Smooth muscle cell of the brain vasculature (primary cell): ENCODE results near the gene TNFSF10.
"Not testable (repeated sequence)": the region's sequence is repeated elsewhere in the genome, so short reads cannot be mapped to it uniquely, and the experiment has no call there.

Experiments
- DNase-seq: peaks from one replicate; pipeline ENCODE4 v3.0.0-alpha.2; 2012; ENCODE audit warnings: low read depth, low spot score

TNFSF10 gene

DNA sequence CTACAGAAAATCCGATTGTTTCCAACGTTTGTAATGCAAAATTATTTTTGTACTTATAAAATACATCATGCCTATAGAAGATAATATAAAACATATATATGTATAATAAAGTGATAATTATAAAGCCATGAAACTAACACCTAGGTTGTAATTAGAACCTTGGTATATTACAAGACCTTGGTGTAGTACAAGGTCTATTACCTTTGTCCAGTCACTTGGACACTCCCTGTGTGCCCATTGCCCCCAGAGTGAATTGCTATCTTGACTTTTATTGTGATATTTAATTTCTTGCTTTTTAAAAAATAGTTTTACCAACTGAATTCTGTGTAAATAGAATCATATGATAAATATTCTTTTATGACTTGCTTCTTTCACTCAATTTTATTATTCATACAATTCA lies 20.7 kb upstream of the TNFSF10 start:
- no peak for DNase-seq

DNA sequence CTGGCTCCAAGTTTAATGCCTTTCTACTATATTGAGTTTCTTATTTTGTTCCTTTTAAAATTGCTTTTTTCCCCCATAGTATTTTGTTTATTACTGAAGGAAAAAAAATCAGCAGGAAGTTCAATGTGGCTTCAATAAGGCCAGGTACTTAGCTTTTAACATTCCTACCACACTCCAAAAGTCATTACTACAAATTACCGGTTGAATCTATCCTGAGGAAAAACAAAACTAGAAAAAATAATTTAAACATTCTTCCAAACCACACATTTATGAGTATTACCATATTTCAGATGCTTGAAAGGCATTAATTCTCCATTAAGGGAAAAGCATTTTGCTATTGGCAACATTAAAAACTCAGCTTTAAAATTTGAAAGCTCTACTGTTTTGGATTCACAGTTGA lies 20.2 kb upstream of the TNFSF10 start:
- no peak for DNase-seq

DNA sequence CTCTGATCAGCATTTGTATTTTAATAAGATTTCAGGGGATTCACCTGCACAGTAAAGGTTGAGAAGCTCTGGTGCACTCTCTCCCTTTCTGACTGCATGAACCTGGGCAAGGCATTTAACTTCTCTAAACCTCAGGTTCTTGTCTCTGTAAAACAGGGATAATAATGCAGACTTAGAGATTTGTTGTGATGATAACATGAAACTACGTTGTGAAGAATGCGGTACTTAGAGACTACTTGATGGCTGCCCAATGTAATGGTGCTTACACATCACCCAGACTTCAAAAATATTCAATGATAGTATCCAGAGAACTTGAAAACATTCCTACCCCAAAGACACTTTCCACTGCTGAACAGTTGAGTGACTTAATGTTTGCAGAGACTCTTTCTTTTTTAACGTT lies 19.8 kb upstream of the TNFSF10 start:
- DNase-seq: no peak

DNA sequence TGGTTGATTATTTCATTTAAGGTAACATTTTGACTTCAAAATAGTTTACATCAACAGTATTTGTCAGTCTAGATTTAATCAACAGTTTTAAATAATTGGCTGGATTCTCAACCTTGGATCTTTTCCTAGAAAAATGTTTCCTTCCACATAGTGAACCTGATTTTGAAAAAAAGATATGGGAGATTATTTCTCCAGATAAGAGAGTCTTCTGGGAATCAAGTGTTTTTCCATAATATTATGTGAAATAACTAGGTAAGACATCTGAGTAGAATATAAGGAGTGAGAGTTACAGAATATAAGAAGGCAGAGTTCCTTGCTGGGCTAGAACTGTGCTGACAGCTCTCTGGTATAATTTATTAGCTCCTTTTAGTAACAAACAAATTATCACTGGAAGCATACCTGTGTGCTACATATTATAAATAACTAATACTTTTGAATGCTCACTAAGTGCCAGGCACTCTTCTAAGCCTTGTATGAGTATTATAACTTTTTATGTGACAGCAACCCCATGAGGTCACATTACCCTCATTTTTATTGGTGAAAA lies 18.8 kb upstream of the TNFSF10 start:
- DNase-seq: no peak

DNA sequence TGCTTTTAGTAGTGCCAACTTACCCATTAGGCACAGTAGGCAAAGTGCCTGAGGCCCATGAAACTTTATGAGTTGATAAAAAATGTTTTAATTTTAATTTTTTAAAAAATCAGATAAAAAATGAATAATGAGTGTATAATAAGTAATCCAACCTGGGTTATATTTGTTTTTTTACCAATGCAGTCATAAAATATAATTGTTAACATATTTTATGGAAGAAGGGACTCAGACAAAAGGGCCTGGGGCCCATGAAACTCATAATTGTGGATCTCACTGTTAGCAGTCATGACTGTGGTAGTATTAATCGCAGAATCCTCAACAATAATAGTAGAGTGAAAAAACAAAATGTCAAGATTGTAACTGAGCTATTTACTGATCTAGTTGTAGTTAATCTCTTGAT lies 16.8 kb upstream of the TNFSF10 start:
- no peak for DNase-seq

DNA sequence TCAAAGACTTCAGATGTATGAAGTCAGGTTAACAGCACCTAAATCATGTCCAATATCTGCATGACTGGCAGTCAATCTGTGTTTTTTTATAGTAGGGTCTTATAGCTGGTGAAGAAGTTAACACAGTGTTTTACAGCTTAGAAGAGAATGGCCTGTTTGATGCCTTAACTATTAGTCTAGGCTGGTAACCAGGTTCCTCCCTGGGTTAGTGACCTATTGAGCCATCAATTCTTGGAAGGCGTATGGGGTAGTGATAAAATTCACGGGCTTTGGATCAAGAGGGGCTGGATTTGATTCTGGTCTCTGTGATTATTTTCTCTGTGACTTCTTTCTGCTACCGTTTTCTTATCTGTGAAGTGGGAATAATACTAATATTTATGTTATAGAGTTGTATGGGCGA lies 16.0 kb upstream of the TNFSF10 start:
- no peak for DNase-seq

DNA sequence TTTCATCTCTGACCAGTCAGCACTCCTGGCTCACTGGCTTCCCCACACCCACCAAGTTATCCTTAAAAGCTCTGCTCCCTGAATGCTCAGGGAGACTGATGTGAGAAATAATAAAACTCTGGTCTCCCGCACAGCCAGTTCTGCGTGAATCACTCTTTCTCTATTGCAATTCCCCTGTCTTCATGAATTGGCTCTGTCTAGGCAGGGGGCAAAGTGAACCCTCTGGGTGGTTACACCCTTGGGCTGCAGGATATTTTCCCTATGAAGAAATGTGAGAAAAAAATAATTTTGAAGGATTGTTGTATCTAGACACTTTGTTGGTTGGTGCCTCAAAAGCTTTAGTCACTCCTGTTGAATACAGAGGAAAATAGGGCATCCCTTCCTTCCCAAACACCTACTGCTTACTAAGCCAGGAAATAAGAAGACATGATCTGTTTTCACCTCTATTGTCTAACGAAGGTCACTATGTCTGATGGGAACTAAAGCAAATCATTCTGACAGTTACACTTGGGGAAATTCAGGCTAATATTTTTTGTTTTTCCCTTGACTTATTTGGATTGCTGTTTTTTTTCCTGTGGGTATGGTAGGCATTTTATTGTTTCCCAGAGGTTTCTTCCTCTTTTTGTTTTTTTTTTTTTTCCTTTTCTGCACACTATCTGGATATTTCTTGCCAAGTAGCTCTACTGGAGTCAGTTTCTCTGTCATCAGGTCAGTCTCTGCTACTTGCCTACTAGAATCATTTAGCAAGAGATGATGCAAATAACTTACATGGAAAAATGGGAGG lies 15.3 kb upstream of the TNFSF10 start:
- DNase-seq: no peak

DNA sequence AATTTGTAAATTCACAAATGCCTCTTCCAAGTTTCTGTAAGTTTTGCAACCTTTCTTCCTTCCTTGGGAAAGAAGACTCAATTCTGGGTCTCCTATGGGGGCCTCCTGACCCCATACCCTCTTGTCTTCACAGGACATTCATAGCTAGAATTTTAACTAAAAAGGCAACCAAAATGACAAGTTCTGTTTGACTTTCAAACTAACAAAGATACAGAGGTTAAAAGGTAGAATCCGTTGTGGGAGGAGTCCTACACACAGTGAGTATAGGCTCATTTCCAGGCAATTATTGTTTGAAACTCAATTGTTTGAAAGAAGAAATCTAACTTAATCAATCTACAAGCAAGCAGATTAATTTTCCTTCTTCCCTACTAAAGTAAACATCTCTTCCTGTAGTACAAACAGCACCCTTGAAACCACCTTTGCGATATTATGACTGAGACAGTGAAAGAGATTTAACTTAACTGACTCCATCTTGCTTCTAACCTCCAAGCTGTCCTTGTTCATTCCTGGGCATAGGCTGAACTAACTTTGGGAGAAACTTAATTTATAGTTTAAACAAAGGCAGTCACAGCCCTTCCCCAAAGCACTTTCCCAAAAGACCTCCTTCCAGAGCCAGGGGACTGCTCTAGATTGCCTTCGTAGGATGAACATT lies 14.4 kb upstream of the TNFSF10 start:
- DNase-seq: no peak

DNA sequence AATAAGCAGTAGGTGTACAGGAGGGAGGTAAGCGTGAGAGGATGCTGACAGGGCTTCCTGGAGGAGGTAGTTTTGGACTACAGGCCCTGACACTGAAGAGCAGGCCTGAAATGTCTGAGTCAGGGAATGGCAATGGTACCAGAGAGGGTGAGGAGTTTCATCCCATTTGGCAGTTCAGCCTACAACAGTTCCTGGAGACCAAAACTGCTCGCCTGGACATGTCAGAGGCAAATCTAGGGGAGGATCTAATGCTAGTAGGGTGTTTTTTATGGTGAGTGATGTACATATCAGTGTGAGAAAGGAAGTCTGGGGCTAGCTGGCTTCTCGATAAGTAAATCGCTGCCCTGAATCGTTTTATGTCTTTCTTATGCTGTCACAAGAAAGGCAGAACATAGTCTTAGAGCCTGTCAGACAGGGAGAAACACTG lies 13.8 kb upstream of the TNFSF10 start:
- DNase-seq: no peak

DNA sequence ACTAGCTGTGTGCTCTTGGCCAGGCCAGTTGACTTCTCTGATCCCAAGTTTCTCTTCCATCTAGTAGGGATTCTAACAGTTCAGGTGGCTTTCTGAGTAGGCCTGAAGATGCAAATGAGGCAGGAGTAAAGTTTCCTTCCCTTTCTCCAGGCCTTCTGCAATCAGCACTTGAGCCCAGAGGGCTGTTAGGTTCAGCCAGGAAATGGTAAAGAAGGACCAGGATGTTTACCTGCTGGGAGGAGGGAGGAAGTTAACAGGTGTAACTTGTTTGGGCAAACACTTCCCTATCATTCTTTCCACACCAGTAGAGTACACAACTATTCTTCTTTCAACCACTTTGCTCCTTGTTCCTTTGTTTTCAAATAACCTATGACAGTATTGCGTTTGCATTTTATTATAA lies 13.3 kb upstream of the TNFSF10 start:
- DNase-seq: no peak

DNA sequence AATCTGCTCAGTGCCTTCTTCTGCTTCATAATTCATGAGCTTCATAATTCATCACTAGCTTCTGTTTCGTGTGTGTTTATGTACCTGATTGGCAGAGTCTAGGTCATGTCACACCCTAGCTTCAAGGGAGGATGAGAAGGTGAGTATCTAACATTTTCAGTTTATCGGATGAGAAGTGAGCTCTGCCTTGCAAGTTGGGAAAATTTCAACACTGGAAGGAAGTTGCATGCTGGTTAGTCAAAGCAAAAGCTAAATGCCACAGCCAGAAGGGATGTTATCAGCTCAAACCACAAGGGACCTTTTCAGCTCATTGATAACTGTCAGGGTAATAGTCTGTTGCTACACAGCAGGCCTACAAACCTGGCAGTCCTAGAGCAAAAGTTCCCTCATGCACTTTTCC lies 7.3 kb upstream of the TNFSF10 start:
- no peak for DNase-seq

DNA sequence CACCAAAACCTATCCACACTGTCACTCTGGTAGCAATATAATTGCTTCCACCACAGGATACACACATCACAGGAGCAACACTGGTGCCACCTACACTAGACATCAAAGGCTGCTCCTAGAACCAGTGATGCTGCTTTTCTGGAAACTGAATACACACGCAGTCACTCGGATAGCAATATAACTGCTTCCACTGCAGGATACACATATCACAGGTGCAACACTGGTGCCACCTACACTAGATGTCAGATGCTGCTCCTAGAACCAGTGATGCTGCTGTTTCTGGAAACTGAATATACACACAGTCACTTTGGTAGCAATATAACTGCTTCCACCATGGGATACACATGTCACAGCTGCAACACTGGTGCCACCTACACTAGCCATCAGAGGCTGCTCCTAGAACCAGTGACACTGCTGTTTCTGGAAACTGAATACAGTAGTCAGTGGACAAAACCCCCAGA lies 6.9 kb upstream of the TNFSF10 start:
- no peak for DNase-seq

DNA sequence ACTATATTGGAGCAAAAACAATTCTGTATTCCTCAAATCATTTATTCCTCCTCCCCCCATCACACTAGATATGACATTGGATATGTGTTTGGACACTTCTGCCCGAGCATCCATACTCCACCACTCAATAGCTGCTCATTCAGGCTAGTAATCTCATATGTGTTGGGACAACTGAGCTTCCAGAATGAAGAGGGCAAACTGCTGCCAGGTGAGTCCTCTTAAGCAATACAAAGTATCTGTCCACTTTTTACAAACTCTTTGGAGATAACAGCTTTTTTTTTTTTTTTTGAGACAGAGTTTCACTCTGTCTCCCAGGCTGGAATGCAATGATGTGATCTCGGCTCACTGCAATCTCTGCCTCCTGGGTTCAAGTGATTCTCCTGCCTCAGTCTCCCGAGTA lies 5.4 kb upstream of the TNFSF10 start:
- no peak for DNase-seq

DNA sequence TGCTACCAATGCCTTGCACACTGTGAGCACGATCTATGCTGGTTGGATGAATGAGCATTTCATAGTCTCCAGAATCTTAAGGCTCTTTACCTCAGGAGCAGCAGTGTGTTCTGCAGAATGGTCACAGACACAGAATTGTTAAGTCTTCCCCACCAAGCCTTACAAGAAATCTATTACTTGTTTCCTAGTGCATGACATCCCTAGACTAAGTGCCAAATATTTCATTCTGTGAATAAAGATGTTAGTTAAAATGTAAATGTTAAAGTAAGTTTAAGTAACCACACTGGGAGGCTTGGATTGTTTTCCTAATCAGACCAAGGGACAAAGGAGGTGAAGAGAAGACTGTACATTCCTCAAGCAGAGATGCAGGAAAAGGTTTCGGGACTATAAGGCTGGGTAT lies 4.1 kb upstream of the TNFSF10 start:
- no peak for DNase-seq

DNA sequence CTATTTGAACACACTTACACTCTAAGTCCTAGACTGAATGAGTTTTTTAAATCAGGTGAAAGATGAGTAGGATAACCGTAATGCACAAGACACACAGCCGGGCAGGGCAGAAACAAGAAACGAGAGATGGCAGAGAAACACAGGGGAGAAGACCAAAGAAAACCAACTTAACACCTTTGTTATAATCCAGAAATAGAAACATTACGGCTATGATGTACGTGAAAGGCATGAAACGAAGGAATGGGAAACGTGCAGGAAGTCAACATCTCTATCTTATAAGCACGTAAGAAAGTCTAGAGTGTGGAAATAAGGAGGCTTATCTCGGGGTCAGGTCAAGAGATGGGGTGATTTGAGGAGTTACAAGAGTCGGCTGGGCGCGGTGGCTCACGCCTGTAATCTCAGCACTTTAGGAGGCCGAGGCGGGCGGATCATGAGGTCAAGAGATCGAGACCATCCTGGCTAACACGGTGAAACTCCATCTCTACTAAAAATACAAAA lies 1.9 kb upstream of the TNFSF10 start:
- DNase-seq: no peak

DNA sequence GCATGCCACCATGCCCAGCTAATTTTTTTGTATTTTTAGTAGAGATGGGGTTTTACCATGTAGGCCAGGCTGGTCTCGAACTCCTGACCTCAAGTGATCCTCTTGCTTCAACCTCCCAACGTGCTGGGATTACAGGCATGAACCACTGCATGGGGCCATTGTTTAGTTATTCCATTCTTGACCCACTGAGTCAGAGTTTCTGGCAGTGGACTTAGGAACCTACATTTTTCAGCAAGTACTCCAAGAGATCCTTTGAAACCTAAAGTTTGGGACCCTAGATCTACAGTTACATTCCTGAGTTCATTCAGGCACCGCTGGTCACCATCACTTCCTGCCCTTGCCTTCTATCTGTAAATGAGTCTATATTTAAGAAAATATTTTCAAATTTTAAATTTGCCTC lies 1.4 kb upstream of the TNFSF10 start:
- DNase-seq: no peak

DNA sequence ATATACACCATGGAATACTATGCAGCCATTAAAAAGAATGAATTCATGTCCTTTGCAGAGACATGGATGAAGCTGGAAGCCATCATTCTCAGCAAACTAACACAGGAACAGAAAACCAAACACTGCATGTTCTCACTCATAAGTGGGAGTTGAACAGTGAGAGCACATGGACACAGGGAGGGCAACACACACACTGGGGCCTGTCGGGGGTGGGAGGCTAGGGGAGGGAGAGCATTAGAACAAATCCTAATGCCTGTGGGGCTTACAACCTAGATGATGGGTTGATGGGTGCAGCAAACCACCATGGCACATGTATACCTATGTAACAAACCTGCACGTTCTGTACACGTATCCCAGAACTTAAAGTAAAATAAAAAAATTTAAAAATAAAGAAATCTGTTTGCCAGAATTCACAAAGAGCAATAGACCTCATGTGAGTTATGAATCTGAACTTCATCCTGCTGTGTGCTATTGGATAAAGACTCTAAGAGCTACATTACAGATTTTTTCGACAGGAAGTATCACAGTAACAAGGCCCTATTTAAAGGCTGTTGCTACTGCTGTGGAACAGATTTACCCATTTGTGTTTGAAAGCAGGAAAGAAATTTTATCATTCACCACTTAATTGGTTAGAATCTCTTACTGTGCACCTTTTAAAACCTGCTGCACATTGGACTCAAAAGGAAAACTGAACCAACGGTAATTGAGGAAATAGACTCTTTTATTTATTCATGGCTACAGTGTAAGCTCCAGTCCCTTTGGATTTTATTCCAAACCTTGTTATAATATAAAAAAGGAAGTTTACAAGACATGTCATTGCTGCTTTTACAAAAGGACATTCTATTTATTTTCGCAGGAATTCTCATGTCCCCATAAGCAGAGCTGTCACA lies 1.1 kb downstream of the TNFSF10 start:
- not testable (repeated sequence) for DNase-seq

DNA sequence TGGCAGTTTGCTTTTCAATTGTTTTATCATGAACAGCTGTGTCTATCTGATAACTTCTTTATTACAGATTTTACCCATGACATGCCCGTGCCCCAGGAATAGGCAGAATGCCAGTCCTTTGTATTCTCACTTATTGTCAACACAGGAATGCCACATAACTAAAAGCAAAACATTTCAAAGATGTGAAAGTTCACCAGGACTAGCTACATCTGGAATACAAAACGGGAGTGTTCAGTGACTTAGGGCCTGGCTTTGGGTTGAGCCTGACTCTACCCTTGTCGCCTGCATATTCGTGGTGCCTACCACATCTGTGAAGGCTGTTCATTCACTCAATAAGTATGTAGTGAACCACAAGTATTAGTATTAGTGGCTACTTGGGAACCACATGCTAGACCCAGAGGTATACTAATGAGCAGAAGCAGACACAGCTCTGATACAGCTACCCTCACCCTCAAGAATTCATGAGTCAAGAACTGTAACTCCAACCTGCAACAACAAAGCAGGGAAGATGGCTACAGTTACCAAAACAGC lies 2.9 kb downstream of the TNFSF10 start:
- no peak for DNase-seq

DNA sequence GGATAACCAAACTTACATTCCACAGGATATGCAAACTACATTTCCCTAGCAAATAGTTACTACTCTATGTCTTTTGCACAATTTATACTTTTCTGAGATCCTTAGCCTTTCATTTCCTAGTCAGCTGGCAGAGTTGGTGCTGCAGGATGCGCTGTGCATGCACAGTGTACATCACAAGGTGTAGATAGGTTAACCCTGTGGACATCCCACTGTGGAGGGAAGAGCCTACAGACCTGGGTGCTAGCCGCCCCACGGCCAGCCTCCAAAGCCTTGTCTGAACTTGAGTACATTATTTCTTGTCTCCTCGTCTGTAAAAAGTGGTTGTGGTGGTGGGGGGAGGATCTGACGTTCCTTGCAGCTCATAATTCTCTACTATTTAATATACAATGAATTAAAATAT lies 3.5 kb downstream of the TNFSF10 start:
- no peak for DNase-seq

DNA sequence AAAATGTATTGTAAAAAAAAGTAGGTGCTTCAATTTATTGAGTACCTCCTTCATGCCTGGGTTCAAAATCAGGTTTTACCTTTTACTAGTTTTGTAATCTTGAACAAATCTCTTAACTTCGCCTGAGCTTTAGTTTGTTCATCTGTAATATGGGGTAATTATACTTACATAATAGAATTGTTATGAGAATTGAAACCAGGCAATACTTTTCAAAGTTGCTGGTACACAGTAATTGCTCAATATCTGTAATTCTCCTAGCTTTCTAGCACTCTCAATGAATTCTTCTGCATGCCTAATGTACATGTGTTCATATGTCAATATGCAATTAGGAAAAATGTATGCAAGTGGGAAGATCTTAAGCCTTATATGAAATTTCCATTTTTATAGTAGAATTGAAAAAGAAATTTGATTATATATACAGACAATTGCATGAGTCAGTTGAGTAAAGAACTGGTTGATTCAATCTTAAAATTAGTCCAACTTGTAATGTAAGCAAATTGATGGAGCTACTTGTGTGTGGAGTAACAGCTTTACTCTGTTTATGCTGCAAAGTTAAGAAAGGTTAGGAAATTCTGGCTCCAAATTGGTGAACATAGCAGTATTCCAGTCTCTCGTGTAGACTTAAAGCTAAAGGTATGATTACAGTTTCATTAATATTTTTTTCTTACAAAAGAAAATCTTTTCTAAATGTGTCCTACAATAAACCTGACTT lies 4.1 kb downstream of the TNFSF10 start:
- no peak for DNase-seq

DNA sequence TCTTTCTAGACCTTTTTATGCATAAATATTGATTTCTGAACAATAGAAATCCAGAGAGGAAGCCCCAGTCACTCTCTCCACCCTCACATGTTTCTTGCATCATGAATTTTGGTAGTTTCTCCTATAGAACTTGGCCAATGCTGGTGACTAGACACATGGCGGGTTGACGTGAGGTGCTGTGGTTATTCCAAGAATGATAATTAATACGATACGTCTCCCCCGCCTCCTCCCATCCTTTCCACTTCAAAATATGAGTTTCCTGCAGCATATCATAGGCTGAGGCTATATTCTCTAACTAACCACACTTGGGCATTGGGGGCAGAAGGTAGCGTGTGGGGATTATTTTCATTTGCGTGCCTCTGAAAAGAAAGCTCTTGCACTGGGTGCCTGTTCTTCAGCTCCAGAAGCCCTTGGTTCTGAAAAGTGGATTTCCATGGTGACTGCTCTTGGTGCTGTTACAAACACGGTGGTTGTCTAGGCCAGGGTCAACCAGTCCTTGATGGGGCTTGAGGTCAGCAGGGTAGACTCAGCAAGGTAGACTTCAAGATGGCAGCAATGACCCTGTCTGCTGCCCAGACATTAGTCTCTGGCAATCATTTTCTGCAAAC lies 5.3 kb downstream of the TNFSF10 start:
- DNase-seq: no peak
